SU-DHL-6 (cell line): ENCODE data around the gene AKR1C1.
"Not testable (repeated sequence)": the region's sequence is repeated elsewhere in the genome, so short reads cannot be mapped to it uniquely, and the experiment has no call there.

Experiments used
- H2AFZ ChIP-seq: fragments of 200-600 bp; sonication (generic); 2 replicates; pipeline ENCODE4 v1.6.1; 2014; ENCODE audit warnings: low read depth, mild to moderate bottlenecking, moderate library complexity, mixed read lengths, antibody characterized with exemption, low read length; ENCODE audit not compliant: severe bottlenecking
- H3F3A ChIP-seq: fragments of 200-600 bp; shearing (Covaris generic); 2 replicates; pipeline ENCODE4 v1.6.0; 2016; ENCODE audit warnings: antibody characterized with exemption, mild to moderate bottlenecking; ENCODE audit not compliant: insufficient read depth
- H3K27ac ChIP-seq: fragments of 200-600 bp; sonication (generic); 2 replicates; pipeline ENCODE4 v1.5.1; 2016; ENCODE audit warnings: low read depth, mild to moderate bottlenecking, low read length, moderate library complexity, mixed read lengths
- H3K27me3 ChIP-seq: fragments of 200-600 bp; sonication (generic), shearing (Covaris generic); 2 replicates; pipeline ENCODE4 v1.6.0; 2014; ENCODE audit warnings: mild to moderate bottlenecking, low read length
- H3K36me3 ChIP-seq: fragments of 200-600 bp; sonication (generic); 2 replicates; pipeline ENCODE4 v1.6.1; 2014; ENCODE audit warnings: mild to moderate bottlenecking, low read length, mixed read lengths
- H3K4me2 ChIP-seq: fragments of 300-600, 200-600 bp; shearing (Covaris generic), sonication (generic); 2 replicates; pipeline ENCODE4 v1.6.0; 2014; ENCODE audit warnings: low read length, low read depth, mild to moderate bottlenecking; ENCODE audit not compliant: poor library complexity, severe bottlenecking
- H3K4me3 ChIP-seq: fragments of 200-600 bp; sonication (generic); 2 replicates; pipeline ENCODE4 v1.5.1; 2014; ENCODE audit warnings: antibody characterized with exemption, low read length, mild to moderate bottlenecking, mixed read lengths; ENCODE audit not compliant: insufficient read depth, poor library complexity, severe bottlenecking
- H3K79me2 ChIP-seq: fragments of 200-600 bp; sonication (generic); 2 replicates; pipeline ENCODE4 v1.6.1; 2014; ENCODE audit warnings: mild to moderate bottlenecking, low read length, moderate library complexity; ENCODE audit not compliant: insufficient read depth
- H3K9ac ChIP-seq: fragments of 200-600 bp; sonication (generic); 2 replicates; pipeline ENCODE4 v1.7.0; 2014; ENCODE audit warnings: mild to moderate bottlenecking, low read length
- H3K9me2 ChIP-seq: fragments of 200-600 bp; sonication (generic); replicated peaks from 2 replicates; pipeline ENCODE4 v1.6.1; 2014; ENCODE audit warnings: low read length; ENCODE audit not compliant: insufficient read depth
- H3K9me3 ChIP-seq: fragments of 200-600 bp; sonication (generic); 2 replicates; pipeline ENCODE4 v1.6.1; 2014; ENCODE audit warnings: low read length, mixed read lengths; ENCODE audit not compliant: insufficient read depth
- H4K20me1 ChIP-seq: fragments of 200-600 bp; sonication (generic); 2 replicates; pipeline ENCODE4 v1.6.1; 2014; ENCODE audit warnings: low read depth, mild to moderate bottlenecking, antibody characterized with exemption, low read length, moderate library complexity, mixed read lengths
- EZH2phosphoT487 ChIP-seq: fragments of 200-600 bp; sonication (generic), shearing (Covaris generic); conservative IDR thresholded peaks from 2 replicates; pipeline ENCODE4 v1.6.1; 2018; ENCODE audit warnings: mild to moderate bottlenecking, antibody characterized with exemption, low read length, moderate library complexity, mixed read lengths
- TF ChIP-seq, protein P1 (sequence below): fragments of 200-600 bp; sonication (generic); IDR thresholded peaks from one replicate; pipeline ENCODE4 v1.5.1; 2017; ENCODE audit warnings: antibody characterized with exemption, mild to moderate bottlenecking, low read length, moderate library complexity; ENCODE audit not compliant: insufficient read depth, poor library complexity, severe bottlenecking

AKR1C1 gene

DNA sequence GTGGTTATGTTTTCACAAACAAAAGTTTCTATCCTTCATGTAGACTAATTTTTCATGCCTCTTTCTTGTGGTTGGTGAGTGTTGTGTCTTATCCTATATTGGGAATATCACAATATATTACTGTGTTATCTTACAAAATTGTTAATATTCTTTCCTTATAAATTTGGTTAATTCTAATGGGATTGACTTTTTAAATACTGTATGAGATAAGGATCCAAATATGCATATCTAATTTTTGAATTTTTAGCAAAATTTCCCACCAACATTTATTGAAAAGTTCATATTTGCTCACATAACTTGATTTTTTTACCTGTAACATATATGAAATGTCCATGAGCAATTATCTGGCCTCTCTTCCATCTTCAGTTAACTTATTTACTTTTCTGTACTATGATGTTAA, 11.2 kb downstream of the AKR1C1 start:
- H3K4me3 ChIP-seq, H4K20me1 ChIP-seq, H3K9me3 ChIP-seq, H2AFZ ChIP-seq, H3K79me2 ChIP-seq, H3K27ac ChIP-seq, H3F3A ChIP-seq, H3K9me2 ChIP-seq, H3K27me3 ChIP-seq, H3K9ac ChIP-seq, H3K4me2 ChIP-seq, H3K36me3 ChIP-seq: not testable (repeated sequence)

DNA sequence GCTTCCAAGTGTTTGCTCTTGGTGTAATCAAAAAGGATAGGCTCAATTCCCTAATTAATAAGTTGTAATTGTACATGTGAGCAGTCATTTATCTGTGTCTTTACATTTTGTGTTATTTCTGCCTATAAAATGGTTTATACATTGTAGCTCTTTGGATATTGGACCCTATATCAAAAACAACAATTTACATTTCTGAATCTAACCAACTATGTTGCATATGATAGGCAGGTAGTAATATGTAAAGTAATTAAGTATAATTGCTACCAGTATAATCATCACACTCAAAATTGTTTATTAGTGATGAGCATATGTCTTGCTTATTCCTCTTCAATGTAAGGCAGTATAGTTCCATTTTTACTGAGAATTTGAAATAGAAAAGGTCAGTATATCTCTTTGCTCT, 13.8 kb downstream of the AKR1C1 start:
- Histone ChIP-seq H3K9me3 (no peaks in the 10 kb centered on the region), H3K9me2 (no peaks in the 10 kb centered on the region), H3K4me2 (no peak overlapping the region), H3K27me3 (no peaks in the 10 kb centered on the region), H3F3A (no peaks in the 10 kb centered on the region), H4K20me1 (no peaks in the 10 kb centered on the region), H3K36me3 (no peaks in the 10 kb centered on the region), H3K79me2 (no peaks in the 10 kb centered on the region), H2AFZ (no peak overlapping the region), H3K4me3 (no peak overlapping the region), H3K27ac (no peak overlapping the region), H3K9ac (no peak overlapping the region)
- TF ChIP-seq EZH2phosphoT487 = no peak
- TF ChIP-seq, protein P1, sequence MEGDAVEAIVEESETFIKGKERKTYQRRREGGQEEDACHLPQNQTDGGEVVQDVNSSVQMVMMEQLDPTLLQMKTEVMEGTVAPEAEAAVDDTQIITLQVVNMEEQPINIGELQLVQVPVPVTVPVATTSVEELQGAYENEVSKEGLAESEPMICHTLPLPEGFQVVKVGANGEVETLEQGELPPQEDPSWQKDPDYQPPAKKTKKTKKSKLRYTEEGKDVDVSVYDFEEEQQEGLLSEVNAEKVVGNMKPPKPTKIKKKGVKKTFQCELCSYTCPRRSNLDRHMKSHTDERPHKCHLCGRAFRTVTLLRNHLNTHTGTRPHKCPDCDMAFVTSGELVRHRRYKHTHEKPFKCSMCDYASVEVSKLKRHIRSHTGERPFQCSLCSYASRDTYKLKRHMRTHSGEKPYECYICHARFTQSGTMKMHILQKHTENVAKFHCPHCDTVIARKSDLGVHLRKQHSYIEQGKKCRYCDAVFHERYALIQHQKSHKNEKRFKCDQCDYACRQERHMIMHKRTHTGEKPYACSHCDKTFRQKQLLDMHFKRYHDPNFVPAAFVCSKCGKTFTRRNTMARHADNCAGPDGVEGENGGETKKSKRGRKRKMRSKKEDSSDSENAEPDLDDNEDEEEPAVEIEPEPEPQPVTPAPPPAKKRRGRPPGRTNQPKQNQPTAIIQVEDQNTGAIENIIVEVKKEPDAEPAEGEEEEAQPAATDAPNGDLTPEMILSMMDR = no peak

DNA sequence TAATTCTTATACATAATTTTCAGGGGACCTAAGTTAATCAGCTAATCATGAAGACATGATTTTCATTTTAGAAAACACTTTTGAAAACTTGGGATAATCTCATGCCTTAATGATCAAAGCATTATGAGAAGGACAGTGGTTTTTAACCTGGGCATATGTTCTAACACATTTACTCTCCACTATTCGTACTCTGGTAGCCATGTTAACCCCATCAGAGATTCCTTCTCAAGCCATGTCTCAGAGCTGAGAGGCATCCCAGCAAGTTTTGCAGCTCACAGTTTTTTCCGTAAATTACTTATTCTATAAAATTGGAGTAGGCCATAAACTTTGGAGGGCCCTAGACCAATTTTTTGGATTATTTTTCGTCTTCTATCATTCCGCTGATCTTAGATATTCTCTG, 15.7 kb downstream of the AKR1C1 start:
- TF ChIP-seq EZH2phosphoT487 = no peak
- TF ChIP-seq, protein P1 = no peak
- H3K4me3 ChIP-seq = no peak overlapping the region
- H3K27ac ChIP-seq = no peak overlapping the region
- no peaks in the 10 kb centered on the region for H3K27me3 ChIP-seq
- H4K20me1 ChIP-seq = no peaks in the 10 kb centered on the region
- H2AFZ ChIP-seq = no peak overlapping the region
- no peaks in the 10 kb centered on the region for H3K79me2 ChIP-seq
- H3K9ac ChIP-seq = no peak overlapping the region
- no peaks in the 10 kb centered on the region for H3F3A ChIP-seq
- H3K9me3 ChIP-seq = no peaks in the 10 kb centered on the region
- H3K9me2 ChIP-seq = no peaks in the 10 kb centered on the region
- no peaks in the 10 kb centered on the region for H3K36me3 ChIP-seq
- H3K4me2 ChIP-seq = no peak overlapping the region

DNA sequence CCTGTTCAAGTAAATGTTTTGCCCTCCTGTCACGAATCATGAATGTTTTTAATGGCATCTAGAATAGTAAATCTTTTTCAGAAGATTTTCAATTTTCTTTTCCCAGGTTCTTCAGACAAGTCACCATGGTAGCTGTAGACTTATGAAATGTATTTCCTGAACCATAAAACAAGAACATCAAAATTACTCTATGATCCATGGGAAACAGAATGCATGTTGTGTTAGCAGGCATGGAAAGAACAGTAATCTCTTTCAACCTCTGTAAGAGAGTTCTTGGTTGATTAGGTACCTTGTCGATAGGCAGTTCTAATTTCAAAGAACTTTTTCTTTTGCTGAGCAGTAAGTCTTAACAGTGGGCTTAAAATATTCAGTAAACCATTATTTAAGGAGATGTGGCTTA, 17.6 kb downstream of the AKR1C1 start:
- Histone ChIP-seq H3K36me3 (no peaks in the 10 kb centered on the region), H3K27me3 (no peaks in the 10 kb centered on the region), H4K20me1 (no peaks in the 10 kb centered on the region), H3K9ac (no peak overlapping the region), H3K79me2 (no peaks in the 10 kb centered on the region), H3K27ac (no peak overlapping the region), H3K4me2 (no peak overlapping the region), H3K9me3 (no peaks in the 10 kb centered on the region), H2AFZ (no peak overlapping the region), H3K4me3 (no peak overlapping the region), H3K9me2 (no peaks in the 10 kb centered on the region), H3F3A (no peaks in the 10 kb centered on the region)
- no peak for TF ChIP-seq EZH2phosphoT487
- TF ChIP-seq, protein P1 = no peak
